Nephron progenitor cell (in vitro differentiated cells): ENCODE data around the gene ASGR2.
"Not testable (repeated sequence)": the region's sequence is repeated elsewhere in the genome, so short reads cannot be mapped to it uniquely, and the experiment has no call there.

Experiments
- DNase-seq: peaks from one replicate; pipeline ENCODE4 v3.0.0; 2021
- H3K27ac Mint-ChIP-seq: 2 replicates; pipeline ENCODE4 v1.8.0; 2021; ENCODE audit warnings: mild to moderate bottlenecking, moderate library complexity, mixed read lengths
- H3K27me3 Mint-ChIP-seq: 2 replicates; pipeline ENCODE4 v1.8.0; 2021; ENCODE audit warnings: mild to moderate bottlenecking, low read depth, mixed read lengths; ENCODE audit not compliant: poor library complexity
- H3K36me3 Mint-ChIP-seq: 2 replicates; pipeline ENCODE4 v1.8.0; 2021; ENCODE audit warnings: low read depth, mixed read lengths
- H3K4me1 Mint-ChIP-seq: 2 replicates; pipeline ENCODE4 v1.8.0; 2021; ENCODE audit warnings: mixed read lengths
- H3K4me3 Mint-ChIP-seq: 2 replicates; pipeline ENCODE4 v1.8.0; 2021; ENCODE audit warnings: mild to moderate bottlenecking, moderate library complexity, mixed read lengths
- H3K9me3 Mint-ChIP-seq: 2 replicates; pipeline ENCODE4 v1.8.0; 2021; ENCODE audit warnings: mild to moderate bottlenecking, moderate library complexity, mixed read lengths
- TF ChIP-seq, protein P1 (sequence below): fragments of 200-600 bp; sonication (generic); IDR thresholded peaks from 2 replicates; pipeline ENCODE4 v1.5.0; 2021; ENCODE audit warnings: antibody characterized with exemption

ASGR2 gene

GRCh38 chr17:7098802-7099459, 15.7 kb downstream of the ASGR2 start:
- H3K27ac Mint-ChIP-seq, result no peak overlapping the region
- H3K36me3 Mint-ChIP-seq, result no peaks in the 10 kb centered on the region
- peaks cover 16% of the 10 kb centered on the region for H3K27me3 Mint-ChIP-seq
- no peak for DNase-seq
- peaks cover 16% of the 10 kb centered on the region for H3K4me1 Mint-ChIP-seq
- peaks cover 8% of the 10 kb centered on the region for H3K9me3 Mint-ChIP-seq
- TF ChIP-seq, protein P1, sequence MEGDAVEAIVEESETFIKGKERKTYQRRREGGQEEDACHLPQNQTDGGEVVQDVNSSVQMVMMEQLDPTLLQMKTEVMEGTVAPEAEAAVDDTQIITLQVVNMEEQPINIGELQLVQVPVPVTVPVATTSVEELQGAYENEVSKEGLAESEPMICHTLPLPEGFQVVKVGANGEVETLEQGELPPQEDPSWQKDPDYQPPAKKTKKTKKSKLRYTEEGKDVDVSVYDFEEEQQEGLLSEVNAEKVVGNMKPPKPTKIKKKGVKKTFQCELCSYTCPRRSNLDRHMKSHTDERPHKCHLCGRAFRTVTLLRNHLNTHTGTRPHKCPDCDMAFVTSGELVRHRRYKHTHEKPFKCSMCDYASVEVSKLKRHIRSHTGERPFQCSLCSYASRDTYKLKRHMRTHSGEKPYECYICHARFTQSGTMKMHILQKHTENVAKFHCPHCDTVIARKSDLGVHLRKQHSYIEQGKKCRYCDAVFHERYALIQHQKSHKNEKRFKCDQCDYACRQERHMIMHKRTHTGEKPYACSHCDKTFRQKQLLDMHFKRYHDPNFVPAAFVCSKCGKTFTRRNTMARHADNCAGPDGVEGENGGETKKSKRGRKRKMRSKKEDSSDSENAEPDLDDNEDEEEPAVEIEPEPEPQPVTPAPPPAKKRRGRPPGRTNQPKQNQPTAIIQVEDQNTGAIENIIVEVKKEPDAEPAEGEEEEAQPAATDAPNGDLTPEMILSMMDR, result no peak
- H3K4me3 Mint-ChIP-seq, result no peak overlapping the region

DNA sequence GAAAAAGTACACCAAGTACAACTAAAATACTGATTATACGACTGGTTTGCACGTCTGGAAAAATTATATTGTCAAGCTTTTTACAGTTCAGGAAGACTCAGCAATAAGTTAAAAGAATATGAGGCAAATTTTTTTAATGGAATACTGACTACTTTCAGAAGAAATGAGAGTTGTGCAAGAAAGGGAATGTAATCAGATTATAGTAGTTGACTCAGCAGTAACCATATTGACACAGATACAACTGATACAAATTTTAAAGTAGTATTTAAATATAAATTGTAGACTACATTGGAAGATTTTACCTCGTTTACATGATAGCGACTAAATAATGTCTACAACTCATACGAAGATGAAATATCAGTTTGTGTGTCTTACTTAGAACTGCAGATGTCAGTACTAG, 16.7 kb downstream of the ASGR2 start:
- H3K36me3 Mint-ChIP-seq, result no peaks in the 10 kb centered on the region
- H3K4me3 Mint-ChIP-seq, result no peak overlapping the region
- TF ChIP-seq, protein P1, result no peak
- no peak overlapping the region for H3K27ac Mint-ChIP-seq
- H3K27me3 Mint-ChIP-seq, result peaks cover 15% of the 10 kb centered on the region
- H3K4me1 Mint-ChIP-seq, result peaks cover 16% of the 10 kb centered on the region
- H3K9me3 Mint-ChIP-seq, result peaks cover 12% of the 10 kb centered on the region
- no peak for DNase-seq

- H3K9me3 Mint-ChIP-seq, result peaks cover 13% of the 10 kb centered on the region
- TF ChIP-seq, protein P1, result no peak
- H3K36me3 Mint-ChIP-seq, result no peaks in the 10 kb centered on the region
- peaks cover 26% of the 10 kb centered on the region for H3K4me1 Mint-ChIP-seq
- H3K4me3 Mint-ChIP-seq, result no peak overlapping the region
- H3K27ac Mint-ChIP-seq, result no peak overlapping the region
- peaks cover 4% of the 10 kb centered on the region for H3K27me3 Mint-ChIP-seq
- DNase-seq, result no peak
These were observed 19.0 kb downstream of the ASGR2 start for GRCh38 chr17:7095625-7096024.

DNA sequence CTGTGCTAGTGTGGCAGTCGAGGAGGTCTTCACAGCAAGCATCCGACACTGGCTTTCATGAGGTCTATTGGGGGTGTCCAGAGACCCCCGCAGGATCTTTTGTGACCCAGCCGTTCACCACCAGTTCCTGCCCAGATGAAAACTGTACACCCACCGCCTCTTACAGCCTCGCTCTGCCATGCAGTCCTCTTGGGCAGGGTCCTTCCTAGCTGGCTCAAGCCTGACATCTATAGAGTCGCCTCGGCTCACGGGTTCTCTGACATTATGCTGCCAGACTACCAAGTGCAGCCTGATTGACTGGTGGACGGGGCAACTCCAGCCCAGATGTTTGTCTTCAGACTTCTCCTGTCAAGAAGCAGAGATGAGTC, 20.0 kb downstream of the ASGR2 start:
- H3K4me1 Mint-ChIP-seq, result peaks cover 21% of the 10 kb centered on the region
- H3K36me3 Mint-ChIP-seq, result no peaks in the 10 kb centered on the region
- no peak overlapping the region for H3K4me3 Mint-ChIP-seq
- H3K27ac Mint-ChIP-seq, result no peak overlapping the region
- peaks cover 4% of the 10 kb centered on the region for H3K27me3 Mint-ChIP-seq
- TF ChIP-seq, protein P1, result no peak
- peaks cover 17% of the 10 kb centered on the region for H3K9me3 Mint-ChIP-seq
- no peak for DNase-seq

DNA sequence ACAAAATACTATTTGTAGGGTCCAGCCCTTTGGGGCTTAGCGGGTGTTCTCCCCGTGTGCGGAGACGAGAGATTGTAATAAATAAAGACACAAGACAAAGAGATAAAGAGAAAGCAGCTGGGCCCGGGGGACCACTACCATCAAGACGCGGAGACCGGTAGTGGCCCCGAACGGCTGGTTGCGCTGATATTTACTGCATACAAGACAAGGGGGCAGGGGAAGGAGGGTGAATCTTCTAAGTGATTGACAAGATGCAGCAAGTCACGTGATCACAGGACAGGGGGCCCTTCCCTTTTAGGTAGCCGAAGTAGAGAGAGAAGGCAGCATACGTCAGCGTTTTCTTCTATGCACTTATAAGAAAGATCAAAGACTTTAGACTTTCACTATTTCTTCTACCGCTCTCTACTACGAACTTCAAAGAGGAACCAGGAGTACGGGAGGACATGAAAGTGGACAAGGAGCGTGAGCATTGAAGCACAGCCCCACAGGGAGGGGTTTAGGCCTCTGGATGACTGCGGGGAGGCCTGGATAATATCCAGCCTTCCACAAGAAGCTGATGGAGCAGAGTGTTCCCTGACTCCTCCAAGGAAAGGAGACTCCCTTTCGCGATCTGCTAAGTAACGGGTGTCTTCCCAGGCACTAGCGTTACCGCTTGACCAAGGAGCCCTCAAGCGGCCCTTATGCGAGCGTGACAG, 23.2 kb downstream of the ASGR2 start:
- Mint-ChIP-seq H3K27ac (peak overlapping the region; percentile 2), H3K4me3 (peak overlapping the region; percentile 39), H3K9me3 (peaks cover 24% of the 10 kb centered on the region), H3K4me1 (peaks cover 38% of the 10 kb centered on the region)
- H3K36me3 Mint-ChIP-seq, DNase-seq, H3K27me3 Mint-ChIP-seq: not testable (repeated sequence)

- H3K27ac Mint-ChIP-seq, H3K4me3 Mint-ChIP-seq, DNase-seq, H3K36me3 Mint-ChIP-seq, H3K27me3 Mint-ChIP-seq: not testable (repeated sequence)
- peaks cover 24% of the 10 kb centered on the region for H3K9me3 Mint-ChIP-seq
- H3K4me1 Mint-ChIP-seq, result peaks cover 33% of the 10 kb centered on the region
These were observed 25.1 kb downstream of the ASGR2 start for GRCh38 chr17:7089570-7089969.

DNA sequence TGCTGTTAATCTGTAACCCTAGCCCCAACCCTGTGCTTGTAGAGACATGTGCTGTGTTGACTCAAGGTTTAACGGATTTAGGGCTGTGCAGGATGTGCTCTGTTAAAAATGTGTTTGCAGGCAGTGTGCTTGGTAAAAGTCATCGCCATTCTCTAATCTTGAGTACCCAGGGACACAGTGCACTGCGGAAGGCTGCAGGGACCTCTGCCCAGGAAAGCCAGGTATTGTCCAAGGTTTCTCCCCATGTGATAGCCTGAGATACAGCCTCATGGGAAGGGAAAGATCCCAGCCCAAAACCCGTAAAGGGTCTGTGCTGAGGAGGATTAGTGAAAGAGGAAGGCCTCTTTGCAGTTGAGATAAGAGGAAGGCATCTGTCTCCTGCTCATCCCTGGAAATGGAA, 26.2 kb downstream of the ASGR2 start:
- H3K36me3 Mint-ChIP-seq, H3K27me3 Mint-ChIP-seq, DNase-seq, H3K4me3 Mint-ChIP-seq: not testable (repeated sequence)
- Mint-ChIP-seq H3K4me1 (peaks cover 38% of the 10 kb centered on the region), H3K27ac (peak overlapping the region; percentile 83), H3K9me3 (peaks cover 24% of the 10 kb centered on the region)
